NCI-H2196 treated with DMSO at 0.1 percent for 48 hours (cell line): ENCODE measurements around the gene SLC9C1.

Experiments
- DNase-seq: peaks from one replicate; lab custom pipeline; 2025; ENCODE audit not compliant: unreplicated experiment; lab: John Stamatoyannopoulos, UW

Gene SLC9C1

DNA sequence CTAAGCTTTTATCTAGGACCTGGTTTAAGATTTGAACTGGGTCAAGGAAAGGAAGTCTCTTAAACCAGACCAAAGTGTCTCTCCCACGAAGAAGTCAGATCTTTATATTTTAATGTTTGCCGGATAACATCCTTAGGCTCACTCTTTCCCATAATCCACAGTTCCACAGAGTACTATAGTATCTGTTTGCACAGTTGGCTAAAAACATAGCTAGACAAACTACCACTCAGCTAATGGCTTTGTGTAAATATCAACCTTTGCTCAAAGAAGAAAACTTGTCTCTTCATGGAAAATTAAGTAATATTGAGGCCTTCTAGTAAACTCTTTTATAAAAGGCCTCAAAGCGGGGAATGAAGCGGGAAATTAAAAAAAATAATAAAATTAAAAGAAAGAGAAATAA is 13.5 kb upstream of the SLC9C1 start:
- no peak for DNase-seq

DNA sequence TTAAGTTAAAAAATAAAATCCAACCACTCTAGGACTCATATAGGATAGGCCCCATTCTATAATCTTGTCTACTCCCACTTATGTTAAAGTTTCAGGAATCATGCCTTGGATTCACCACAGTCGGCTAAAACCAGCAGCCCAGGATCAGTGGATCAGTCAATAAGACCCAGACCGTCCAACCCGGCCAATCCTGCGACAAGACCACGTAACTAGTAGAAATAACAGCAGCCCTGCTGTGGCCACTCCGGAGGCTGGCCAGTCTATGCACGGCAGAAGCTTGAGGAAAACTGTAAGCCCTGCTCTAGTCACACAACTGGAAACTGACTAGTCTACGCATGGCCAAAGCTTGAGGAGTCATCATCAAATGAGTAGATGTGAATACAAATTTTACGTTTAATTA is 12.8 kb upstream of the SLC9C1 start:
- DNase-seq = no peak

DNA sequence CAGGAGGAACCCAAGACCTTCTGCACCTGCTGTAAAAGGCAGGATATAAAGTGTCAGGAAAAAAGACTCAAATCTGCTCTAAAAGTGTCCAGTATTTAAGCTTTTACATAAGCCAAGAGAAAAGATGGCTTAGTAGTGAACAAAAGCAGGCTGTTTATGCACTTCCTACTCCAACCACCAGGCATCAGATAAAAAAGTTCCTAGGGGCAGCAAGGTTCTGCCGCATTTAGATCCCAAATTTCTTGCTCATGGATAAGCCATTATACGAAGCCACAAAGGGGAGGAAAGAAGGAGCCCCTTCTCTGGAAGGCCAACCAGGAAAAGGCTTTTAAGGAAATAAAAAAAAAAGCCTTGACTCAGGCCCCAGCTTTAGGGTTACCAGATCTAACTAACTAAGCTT is 10.6 kb upstream of the SLC9C1 start:
- DNase-seq = no peak

DNA sequence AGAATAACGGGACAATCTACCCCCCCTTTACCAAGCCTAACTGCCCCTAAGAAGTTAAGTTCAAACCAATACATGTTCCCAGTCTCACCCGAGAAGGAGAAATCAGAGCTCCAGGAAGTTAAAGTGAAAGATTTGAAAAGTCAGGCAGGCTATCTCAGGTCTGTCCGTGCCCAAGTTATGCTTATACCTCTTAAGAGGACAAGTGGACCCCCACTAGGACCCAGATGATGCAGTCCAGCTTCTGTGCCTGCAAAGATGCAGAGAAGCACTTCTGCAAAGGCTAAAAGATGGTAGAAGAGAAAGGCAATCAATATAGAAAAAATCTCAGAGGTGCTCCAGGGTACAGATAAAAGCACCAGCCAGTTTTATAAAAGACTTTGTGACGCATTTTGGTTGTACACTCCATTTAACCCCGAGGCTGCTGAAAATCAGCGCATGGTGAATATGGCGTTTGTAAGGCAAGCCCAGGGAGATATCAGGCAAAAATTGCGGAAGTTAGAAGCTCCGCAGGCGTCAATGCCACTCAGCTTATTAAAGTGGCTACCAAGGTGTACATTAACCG is 9.8 kb upstream of the SLC9C1 start:
- no peak for DNase-seq

DNA sequence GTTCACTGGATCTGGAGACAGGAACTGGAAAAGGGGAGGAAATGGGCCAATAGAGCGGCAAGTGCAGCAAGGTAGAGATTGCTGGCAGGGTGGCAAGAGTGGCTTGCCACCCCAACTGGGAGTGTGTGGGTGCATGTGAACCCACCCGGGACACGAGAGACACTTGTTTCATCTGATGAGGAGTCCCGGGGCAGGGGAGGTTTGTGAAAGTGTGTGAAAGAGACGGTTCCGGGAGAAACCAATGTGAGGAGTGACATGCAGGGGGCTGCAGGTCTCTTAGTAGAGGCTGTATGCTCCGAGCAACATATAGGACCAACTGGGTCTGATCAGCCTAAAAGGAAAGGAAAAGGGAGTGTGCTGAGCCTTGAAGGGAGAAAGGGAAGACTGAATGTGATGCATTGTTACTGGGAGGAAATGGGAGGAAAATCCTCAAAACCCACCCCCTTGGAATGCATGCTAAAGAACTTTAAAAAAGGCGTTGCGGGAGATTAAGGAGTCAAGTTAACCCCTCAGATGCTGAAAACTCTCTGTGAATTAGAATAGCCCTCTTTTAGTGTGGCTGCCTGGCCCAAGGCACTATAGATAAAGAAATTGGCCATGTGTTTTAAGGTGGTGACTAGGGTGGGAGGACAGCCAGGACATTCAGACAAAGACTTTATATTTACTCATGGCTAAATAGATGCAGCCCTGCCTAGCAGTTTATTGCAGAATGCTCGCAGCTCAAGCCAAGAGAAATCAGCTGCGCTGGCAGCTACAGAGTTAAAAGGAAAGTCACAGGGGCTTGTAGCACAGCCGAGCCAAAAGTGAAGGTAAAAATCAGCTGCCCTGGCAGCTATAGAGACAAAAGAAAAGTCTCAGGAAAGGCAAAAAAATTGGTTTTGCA is 9.1 kb upstream of the SLC9C1 start:
- no peak for DNase-seq

DNA sequence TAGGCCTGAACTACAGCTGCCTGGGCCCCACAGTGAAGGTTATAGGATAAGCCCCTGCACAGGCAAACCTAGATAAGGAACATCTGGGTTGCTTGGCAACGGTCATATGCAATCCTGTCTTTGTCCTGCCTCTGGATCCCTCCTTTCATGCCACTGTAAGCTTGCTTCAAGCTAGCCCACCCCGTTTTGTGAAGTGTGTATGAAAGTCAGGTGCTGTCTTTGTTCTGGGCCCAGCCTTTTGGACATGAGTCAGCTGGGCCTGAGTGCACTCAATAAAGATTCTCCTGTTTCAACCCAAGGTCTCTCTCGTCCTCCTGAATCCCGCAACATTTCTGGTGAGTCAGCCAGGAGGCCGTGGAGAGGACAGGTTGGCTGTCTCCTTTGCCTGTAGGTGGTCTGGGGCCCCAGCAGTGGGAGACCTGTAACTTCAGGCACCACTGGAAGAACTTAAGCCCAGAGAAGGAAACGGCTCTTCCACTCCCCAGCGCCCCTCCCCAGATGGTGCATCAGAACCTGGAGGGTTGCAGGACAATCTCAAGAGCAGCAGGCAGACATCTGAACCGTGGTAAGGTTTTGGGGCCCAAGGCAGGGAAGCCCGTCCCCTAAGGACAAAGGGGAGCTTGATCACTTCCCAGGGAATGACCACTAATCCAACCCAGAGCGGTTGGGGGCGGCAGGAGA is 8.3 kb upstream of the SLC9C1 start:
- no peak for DNase-seq

DNA sequence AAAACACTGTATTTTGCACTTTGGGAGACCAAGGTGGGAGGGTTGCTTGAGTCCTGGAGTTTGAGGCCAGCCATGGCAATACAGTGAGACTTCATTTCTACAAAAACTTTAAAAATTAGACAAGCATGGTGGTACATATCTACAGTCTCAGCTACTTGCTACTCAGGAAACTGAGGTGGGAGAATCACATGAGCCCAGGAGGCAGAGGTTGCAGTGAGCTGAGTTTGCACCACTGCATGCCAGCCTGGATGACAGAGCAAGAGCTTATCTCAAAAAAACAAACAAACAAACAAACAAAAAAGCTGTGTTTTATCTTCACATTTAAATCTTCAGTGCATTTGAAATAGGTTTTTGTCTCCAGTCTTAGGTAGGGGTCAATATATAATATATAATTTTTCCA is 4.8 kb upstream of the SLC9C1 start:
- DNase-seq = no peak

DNA sequence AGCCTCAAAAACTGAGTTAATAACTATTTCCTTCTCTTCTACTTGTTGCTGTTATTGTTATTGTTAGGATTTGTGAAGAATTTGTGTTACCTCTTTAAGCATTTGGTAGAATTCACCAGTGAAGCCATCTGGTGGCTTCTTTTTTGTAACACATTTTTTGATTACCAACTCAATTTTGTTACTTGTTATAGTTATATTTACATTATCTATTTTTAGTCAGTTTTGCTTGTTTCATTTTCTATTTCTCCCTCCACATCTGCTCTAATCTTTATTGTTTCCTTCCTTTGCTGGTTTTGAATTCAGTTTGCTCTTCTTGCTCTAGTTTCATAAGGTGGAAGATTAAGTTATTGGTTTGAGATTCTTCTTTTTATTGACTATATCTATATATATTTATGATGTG is 3.7 kb upstream of the SLC9C1 start:
- no peak for DNase-seq

DNA sequence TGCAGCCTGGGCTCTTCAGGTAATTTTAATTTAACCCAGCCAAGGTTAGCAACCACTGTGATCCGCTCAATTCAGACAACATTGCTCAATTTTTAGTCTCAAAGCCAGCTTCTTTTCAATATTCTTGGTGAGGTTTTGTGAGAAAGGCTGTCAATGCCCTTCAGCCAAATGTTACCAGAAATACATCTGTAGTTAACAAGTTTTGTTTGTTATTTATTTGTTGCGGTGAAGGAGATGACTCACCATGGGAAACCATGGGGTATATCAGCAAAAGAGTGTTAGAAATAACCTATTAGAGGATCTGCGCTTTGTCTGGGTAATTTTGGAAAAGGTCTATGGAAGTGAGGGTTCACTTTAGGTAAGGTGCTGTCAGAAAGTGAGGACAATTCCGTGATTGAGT is 5.0 kb downstream of the SLC9C1 start:
- DNase-seq = no peak

DNA sequence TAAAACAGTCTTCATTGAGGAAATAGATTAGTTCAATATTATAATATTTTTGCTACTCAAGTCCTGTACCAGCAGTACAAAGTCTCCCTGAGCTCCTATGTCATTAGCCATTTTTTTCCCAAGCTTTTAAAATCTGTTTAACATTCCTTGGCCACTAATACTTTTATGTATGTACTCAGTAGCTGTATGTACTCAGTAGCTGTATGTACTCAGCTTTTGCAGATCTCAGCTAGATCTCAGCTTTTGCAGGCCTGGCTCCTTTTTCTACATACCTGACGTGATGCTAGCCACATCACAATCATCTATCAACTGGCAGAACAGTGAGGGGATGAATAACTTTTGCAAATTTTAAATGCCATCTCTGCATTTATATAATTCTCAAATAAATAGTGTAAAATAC is 13.8 kb downstream of the SLC9C1 start:
- no peak for DNase-seq

DNA sequence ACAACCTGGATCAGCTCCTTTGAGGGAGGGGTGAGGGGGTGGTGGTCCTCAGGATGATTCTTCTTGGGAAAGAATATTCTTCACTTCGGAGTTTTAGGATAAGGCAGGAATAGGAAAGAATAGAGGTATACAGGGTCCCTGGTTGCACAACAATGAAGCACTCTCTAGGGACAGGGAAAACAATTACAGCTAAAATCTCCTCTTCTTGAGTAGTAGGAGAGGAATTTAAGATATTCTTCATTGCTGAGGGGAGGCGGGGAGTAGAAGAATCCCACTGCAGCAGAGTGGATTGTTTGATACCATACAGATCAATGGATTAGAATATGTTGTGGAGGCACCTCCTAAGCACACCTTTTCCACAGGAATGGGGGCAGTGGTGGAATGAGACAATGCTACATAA is 20.5 kb downstream of the SLC9C1 start:
- DNase-seq = no peak

DNA sequence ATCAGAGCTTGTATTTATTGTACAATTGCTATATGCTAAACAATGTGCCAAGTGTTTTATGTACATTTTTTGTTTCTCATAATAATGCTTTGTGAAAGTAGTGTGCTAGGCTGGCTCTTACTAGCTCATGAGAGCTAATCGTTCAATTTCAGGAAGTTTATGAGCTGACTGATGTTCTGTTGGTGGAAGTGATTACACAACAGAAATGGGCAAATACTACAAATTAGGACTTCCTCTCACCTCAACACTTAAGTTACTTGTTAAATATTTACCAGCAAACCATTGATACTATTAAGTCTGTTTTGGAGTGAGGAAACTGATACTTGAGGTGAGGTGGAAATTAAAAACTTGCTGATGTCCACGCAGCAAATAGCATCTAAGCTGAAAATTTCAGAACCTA is 32.3 kb downstream of the SLC9C1 start:
- no peak for DNase-seq

DNA sequence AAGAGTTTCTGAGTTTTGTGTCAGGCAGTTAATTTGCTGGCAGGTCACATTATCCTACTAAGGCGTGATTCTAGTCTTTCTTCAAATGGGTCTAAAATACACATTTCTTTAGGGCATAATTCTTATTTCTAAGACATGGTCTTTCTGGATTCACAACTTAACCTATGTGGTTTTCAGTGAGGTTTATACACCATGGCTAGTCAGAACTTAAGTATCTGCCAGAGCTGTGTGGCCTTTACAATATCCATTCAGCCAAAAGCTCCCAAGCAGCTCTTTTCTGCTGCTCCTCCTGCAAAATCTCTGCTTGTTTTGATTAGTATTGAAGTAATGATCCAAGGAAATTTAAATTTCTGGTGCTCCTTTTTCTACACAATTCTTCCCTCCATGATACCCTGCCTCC is 33.5 kb downstream of the SLC9C1 start:
- DNase-seq = no peak

DNA sequence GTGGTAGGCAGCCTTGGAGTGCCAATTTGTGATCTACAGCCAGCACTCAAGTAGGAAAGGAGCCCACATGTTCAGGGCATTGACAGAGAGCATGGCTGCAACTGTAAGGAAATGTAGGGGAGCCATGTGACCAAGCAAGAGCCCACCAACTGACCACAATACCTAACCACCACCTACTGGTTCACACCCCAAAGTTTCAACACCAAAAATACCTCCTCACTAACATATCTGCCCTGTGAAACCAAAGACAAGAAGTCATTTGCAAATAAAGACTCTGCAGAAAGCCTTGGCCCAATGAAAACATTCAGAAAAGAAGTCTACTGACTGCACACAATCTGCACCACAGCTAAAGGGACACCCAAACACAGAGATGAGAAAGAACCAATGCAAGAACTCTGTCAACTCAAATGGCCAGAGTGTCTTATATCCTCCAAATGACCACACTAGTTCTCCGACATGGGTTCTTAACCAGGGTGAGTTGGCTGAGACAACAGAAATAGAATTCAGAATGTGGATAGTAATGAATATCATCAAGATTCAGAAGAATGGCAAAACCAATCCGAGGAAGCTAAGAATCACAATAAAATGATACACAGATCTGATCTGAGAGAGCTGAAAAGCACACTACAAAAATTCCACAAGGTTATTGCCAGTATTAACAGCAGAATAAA is 40.6 kb downstream of the SLC9C1 start:
- DNase-seq = no peak

DNA sequence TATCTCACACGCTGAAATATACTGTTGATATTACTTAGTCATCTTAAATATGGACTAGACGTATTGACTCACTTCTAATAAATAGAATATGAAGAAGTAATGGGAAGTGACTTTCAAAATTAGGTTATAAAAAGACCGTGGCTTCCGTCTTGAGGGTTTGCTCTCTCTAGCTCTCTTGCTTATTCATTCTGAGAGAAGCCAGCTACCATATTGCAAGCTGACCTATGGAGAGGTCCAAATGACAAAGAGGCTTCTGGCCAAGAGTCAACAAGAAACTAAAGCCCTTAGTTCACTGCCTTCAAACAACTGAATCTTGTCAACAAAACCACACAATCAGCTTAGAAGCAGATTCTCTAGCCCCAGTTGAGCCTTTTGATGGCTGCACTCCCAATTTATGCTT is 46.1 kb downstream of the SLC9C1 start:
- no peak for DNase-seq

DNA sequence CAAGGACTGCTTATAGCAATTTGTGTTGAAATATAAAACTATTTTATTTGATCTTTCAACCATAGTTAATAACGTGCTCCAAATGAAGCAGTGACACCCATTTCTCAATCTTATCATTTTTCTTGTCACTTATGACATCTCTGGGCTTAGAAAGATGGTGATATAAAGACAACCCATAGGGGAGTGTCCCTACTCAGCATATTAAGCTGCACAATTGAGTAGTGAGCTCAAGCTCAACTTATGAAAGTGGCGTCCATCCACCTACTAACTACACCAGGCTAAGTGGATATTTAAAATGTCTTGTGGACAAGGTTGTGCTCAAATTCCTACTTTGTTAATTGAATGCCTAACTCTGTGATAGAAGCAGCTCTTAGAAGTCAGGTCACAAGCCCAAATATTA is 46.7 kb downstream of the SLC9C1 start:
- no peak for DNase-seq

DNA sequence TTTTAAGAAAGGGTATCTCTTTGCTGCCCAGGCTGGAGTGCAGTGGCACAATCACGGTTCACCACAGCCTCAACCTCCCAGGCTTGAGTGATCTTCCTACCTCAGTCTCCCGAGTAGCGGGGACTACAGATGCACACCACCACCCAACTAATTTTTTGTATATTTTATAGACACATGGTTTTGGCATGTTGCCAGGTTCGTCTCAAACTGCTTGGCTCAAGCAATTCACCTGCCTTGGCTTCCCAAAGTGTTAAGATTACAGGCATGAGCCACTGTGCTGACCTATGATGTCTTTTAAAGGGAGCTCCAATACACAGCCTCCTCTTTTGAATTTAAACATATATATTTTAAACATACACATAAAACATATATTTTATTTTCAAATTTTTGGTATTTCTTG is 60.9 kb downstream of the SLC9C1 start:
- no peak for DNase-seq

DNA sequence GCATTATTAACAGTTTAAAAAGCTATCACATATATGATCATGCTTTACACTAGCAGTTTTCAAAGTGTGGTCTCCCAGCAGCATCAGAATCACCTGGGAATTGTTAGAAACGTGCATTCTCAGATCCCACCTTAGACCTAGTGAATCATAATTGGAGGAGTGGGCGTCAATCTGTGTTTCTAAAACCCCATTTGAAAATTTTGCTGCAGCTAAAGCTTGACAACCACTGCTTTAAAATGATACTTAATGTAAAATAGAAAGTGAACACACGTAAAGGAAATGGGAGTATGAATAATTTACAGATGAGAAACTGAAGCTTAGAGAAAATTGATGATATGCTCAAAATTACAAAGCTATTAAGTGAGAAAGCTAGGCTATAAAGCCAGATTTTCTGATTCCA is 62.3 kb downstream of the SLC9C1 start:
- no peak for DNase-seq

DNA sequence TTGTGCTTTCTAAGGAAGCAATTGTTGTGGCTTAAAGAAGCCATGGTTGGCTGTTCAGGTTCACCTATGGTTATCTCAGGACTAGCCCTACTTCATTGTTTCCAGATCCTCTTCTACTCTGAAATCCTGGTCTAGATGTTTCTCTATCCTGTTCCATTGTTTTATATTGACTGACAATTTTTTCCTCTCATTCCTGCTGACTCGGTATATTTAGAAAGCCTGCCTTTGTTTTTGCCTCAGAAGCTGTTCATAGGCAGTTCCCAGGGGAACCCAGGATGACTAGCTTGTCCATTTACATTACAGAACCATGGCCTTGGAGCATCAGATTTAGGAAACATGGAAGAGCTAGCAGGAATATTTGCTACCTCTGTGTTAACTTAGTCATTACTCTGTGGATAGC is 64.0 kb downstream of the SLC9C1 start:
- DNase-seq = no peak

DNA sequence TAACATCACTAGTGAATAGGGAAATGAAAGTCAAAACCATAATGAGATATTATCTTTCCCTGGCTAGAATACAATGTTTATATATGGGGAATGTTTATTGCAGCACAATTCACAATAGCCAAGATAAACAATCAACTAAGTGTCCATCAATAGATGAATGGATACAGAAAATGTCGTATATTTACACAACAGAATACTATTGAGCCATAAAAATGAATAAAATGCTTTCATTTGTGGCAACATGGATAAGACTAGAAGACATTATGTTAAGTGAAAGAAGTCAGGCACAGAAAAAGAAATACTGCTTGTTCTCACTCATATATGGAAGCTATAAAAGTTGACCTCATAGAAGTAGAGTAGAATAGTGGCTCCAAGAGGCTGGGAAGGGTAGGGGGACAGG is 65.2 kb downstream of the SLC9C1 start:
- no peak for DNase-seq

DNA sequence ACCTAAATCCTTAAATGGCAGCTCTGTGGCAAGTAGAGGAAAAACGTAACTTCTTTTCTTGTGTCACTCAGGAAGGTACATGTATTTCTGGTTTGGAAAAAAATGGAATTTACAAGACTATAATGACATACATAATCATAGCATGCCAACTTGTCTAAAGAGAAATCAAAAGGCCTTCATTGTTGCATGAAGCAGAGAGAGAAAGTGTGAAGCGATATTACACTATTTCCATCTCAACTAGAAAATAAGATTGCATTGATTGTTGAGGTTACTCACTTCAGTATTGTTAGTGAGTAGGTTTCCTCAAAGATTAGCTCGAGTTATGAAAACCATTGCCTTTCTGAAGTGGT is 93.7 kb downstream of the SLC9C1 start:
- no peak for DNase-seq
